Kidney epithelial cell (primary cell): ENCODE data around the gene HPCA. TPM values are rescaled to one million over a fixed set of nuclear protein-coding genes. Genes with fewer than 3 reads are reported as not detected.
A peak's percentile ranks its signal among the peaks of the same experiment; 100 is the strongest.

Experiments used
- DNase-seq: peaks from one replicate; pipeline ENCODE4 v3.0.0-alpha.2; 2010; ENCODE audit warnings: low read depth
- H3K27me3 ChIP-seq: 2 replicates; pipeline ENCODE4 v1.6.0; 2011; ENCODE audit warnings: low read length; ENCODE audit not compliant: control insufficient read depth, insufficient read depth
- H3K36me3 ChIP-seq: 2 replicates; pipeline ENCODE4 v1.5.1; 2011; ENCODE audit warnings: low read length; ENCODE audit not compliant: control insufficient read depth, insufficient read depth
- H3K4me3 ChIP-seq: 2 replicates; pipeline ENCODE4 v1.5.1; 2011; ENCODE audit warnings: low read depth, mild to moderate bottlenecking, control low read depth, low read length
- CTCF ChIP-seq: IDR thresholded peaks from 2 replicates; pipeline ENCODE4 v1.5.1; 2011; ENCODE audit warnings: mild to moderate bottlenecking, moderate library complexity, low read length, control low read depth, inconsistent platforms; ENCODE audit not compliant: insufficient read depth, poor library complexity, severe bottlenecking
- total RNA-seq: library from RNA; depleted of rRNA; stranded (reverse); fragments of >200 nt; gene quantifications from 2 replicates; pipeline ENCODE4 v1.2.3, GENCODE V29; 2015

Gene HPCA
- total RNA-seq, 1 donor from 2014 or later, result not detected

GRCh38 chr1:32893198-32894018 lies 7.1 kb downstream of the HPCA start:
- Histone ChIP-seq H3K27me3 (peaks cover 8% of the 10 kb centered on the region), H3K36me3 (no peaks in the 10 kb centered on the region), H3K4me3 (peak overlapping the region; percentile 44)
- TF ChIP-seq CTCF, result peak; percentile 33
- DNase-seq, result no peak

GRCh38 chr1:32894019-32894600 lies 7.8 kb downstream of the HPCA start:
- no peak for DNase-seq
- peaks cover 4% of the 10 kb centered on the region for H3K27me3 ChIP-seq
- no peaks in the 10 kb centered on the region for H3K36me3 ChIP-seq
- TF ChIP-seq CTCF, result no peak
- H3K4me3 ChIP-seq, result no peak overlapping the region

GRCh38 chr1:32894681-32895080 lies 8.4 kb downstream of the HPCA start:
- peaks cover 4% of the 10 kb centered on the region for H3K27me3 ChIP-seq
- H3K36me3 ChIP-seq, result no peaks in the 10 kb centered on the region
- no peak overlapping the region for H3K4me3 ChIP-seq
- TF ChIP-seq CTCF, result no peak
- no peak for DNase-seq

- DNase-seq, result no peak
- Histone ChIP-seq H3K4me3 (no peak overlapping the region), H3K36me3 (no peaks in the 10 kb centered on the region), H3K27me3 (peaks cover 4% of the 10 kb centered on the region)
- no peak for TF ChIP-seq CTCF
Measured at GRCh38 chr1:32895325-32896215, 9.3 kb downstream of the HPCA start.

GRCh38 chr1:32896451-32896850 lies 10.2 kb downstream of the HPCA start:
- H3K36me3 ChIP-seq, result no peaks in the 10 kb centered on the region
- no peak overlapping the region for H3K4me3 ChIP-seq
- peaks cover 4% of the 10 kb centered on the region for H3K27me3 ChIP-seq
- TF ChIP-seq CTCF, result no peak
- DNase-seq, result no peak
